Right lobe of liver (tissue), 6 donors: ENCODE data around the gene PCMTD2. TPM values are rescaled to one million over a fixed set of nuclear protein-coding genes. Genes with fewer than 3 reads are reported as not detected.
"Not testable (repeated sequence)": the region's sequence is repeated elsewhere in the genome, so short reads cannot be mapped to it uniquely, and the experiment has no call there.

ENCODE experiments used
- ATAC-seq, 4 donors: fragments of 200-7000 bp; cut with Tn5 transposase; one replicate each; pipeline ENCODE4 v1.9.1; 2020; ENCODE audit warnings: mild to moderate bottlenecking in 4 of 4, moderate library complexity in 4 of 4
- DNase-seq, 3 donors: peaks; one replicate each; pipeline ENCODE4 v3.0.0-alpha.2; 2020
- H3K27ac ChIP-seq, 3 donors: fragments of 200-600 bp; one replicate each; pipeline ENCODE4 v1.8.0; 2022
- H3K27me3 ChIP-seq, 2 donors: fragments of 200-600 bp; one replicate each; pipeline ENCODE4 v1.8.0; 2022
- H3K36me3 ChIP-seq, 4 donors: fragments of 200-600 bp; sonication (generic) in 1 of 4; one replicate each; pipeline versions ENCODE4 v1.5.1 to v1.8.0; 2017 to 2022; ENCODE audit warnings: control low read depth in 1 of 4
- H3K4me1 ChIP-seq, 4 donors: fragments of 200-600 bp; sonication (generic) in 1 of 4; one replicate each; pipeline versions ENCODE4 v1.5.1 to v1.8.0; 2017 to 2022; ENCODE audit warnings: control low read depth in 1 of 4
- H3K4me3 ChIP-seq, 3 donors: fragments of 200-600 bp; one replicate each; pipeline ENCODE4 v1.8.0; 2022
- H3K9me3 ChIP-seq, 4 donors: fragments of 200-600 bp; sonication (generic) in 1 of 4; one replicate each; pipeline versions ENCODE4 v1.5.1 to v1.8.0; 2017 to 2022; ENCODE audit warnings: control low read depth in 1 of 4
- CTCF ChIP-seq, 4 donors: fragments of 200-600 bp in 3 of 4; fragments of 450-650 bp in 1 of 4; IDR thresholded peaks; one replicate each; pipeline versions ENCODE4 v1.5.1 to v1.8.0; 2016 to 2022; ENCODE audit warnings: antibody characterized with exemption in 4 of 4, mild to moderate bottlenecking in 2 of 4
- POLR2A ChIP-seq: fragments of 450-650 bp; IDR thresholded peaks from one replicate; pipeline ENCODE4 v1.6.1; 2017; ENCODE audit warnings: antibody characterized with exemption, mild to moderate bottlenecking
- WGBS: methylation state at CpG from one replicate; pipeline ENCODE4 v1.1.6; 2018; ENCODE audit warnings: low coverage, low lambda C conversion rate; ENCODE audit not compliant: insufficient coverage; ENCODE audit errors: missing lambda C conversion rate; 5-methylcytosine and 5-hydroxymethylcytosine counted together
- intact Hi-C, 2 donors: fragments of 100-400 bp; cut with DNase I; formaldehyde crosslinking; loops; one replicate each; pipeline versions ENCODE4 v1.11.2 to v1.14.1; 2022
- total RNA-seq, 6 experiments: library from RNA; depleted of rRNA in 2 of 6; stranded (reverse); fragments of >200 nt in 2 of 6; fragmentation: NEBNext Ultra II Directional in 3 of 6; extraction: Animal tissue kit (Norgen Biotek cat#: 25700) in 3 of 6; gene quantifications; one replicate each; pipeline versions ENCODE4 v1.1.0 to v1.2.4, GENCODE V29; 2016 to 2023
- donor health status: DM: no; HTN: yes; CAD: no.
- donor health status: DM: no; HTN: no; CAD: no.
- donor health status: DM: no; HTN: no; CAD: no.
- donor health status: DM: no; HTN: yes; CAD: no.
- donor health status: DM: no; HTN: yes; CAD: no.

PCMTD2 gene
- total RNA-seq, 6 experiments from 2014 or later: 24.5 to 39.7 (median 28.6) TPM

DNA sequence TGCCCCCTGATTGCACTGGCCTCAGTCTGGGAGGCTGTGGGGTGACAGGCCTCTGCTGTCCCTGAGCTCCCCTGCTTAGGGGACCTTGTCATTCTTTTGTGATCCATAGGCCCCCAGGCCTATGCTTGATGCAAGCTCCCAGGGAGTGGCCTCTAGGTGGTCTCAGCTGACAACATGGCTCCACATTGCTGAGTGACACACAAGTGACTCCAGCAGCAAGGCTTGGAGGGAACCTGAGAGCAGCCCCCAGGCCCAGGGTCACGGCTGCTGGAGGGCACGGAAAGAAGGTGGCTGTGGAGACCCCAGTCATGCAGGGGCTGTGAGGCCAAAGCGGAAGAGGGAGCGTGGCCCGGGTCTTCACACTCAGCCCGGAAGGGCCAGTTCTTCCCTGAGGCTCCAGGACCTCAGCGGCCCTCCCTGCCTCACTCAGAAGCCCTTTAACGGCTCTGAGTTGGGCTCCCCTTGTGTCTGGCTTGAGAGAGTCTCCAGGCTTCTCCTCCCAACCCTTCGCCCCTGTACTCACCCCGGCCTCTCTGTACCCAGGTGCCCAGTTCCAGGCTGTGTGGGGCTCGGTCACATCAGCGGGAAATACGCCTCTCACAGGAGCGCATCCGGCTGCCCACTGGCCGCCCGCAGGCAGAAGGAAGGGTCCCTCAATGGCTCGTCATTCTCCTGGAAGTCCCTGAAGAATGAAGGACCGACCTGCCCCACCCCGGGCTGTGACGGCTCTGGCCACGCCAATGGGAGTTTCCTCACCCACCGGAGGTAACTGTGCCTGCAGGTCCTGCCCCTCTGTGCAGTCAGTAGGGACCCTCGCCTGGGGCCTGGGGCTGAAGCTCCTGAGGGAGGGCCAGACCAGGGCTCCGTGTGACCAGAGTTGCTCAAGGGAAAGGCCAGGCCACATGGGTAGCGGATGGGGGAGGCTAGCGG is 23.7 kb upstream of the PCMTD2 start:
- H3K9me3 ChIP-seq: no peaks in the 10 kb centered on the region
- ATAC-seq: no peak
- no peaks in the 10 kb centered on the region for H3K27me3 ChIP-seq
- intact Hi-C loops: no loop called here
- no peak overlapping the region for H3K27ac ChIP-seq
- H3K4me1 ChIP-seq: peaks cover 0 to 21% (median 7%) of the 10 kb centered on the region in 4 donors
- H3K36me3 ChIP-seq: no peaks in the 10 kb centered on the region
- peak in 2 of 3 donors; percentile 11 to 47 for DNase-seq
- 87% methylated on average over 11 of the region's 27 CpGs for WGBS
- TF ChIP-seq POLR2A (no peak), CTCF (IDR thresholded peaks at IDR 0.05) (no peak)
- H3K4me3 ChIP-seq: no peak overlapping the region

- H3K4me1 ChIP-seq: peaks cover 0 to 30% (median 11%) of the 10 kb centered on the region in 4 donors
- intact Hi-C loops: no loop called here
- H3K9me3 ChIP-seq: no peaks in the 10 kb centered on the region
- ATAC-seq: peak in 3 of 4 donors; percentile 15 to 49 (median 19)
- H3K27me3 ChIP-seq: no peaks in the 10 kb centered on the region
- H3K27ac ChIP-seq: no peak overlapping the region
- DNase-seq: peak in 2 of 3 donors; percentile 52 to 67
- 49% methylated on average over 3 of the region's 3 CpGs for WGBS
- H3K4me3 ChIP-seq: no peak overlapping the region
- TF ChIP-seq CTCF (IDR thresholded peaks at IDR 0.05): no peak
- no peak for TF ChIP-seq POLR2A
- H3K36me3 ChIP-seq: no peaks in the 10 kb centered on the region
Measured at GRCh38 chr20:64232794-64233193, 22.8 kb upstream of the PCMTD2 start.

DNA sequence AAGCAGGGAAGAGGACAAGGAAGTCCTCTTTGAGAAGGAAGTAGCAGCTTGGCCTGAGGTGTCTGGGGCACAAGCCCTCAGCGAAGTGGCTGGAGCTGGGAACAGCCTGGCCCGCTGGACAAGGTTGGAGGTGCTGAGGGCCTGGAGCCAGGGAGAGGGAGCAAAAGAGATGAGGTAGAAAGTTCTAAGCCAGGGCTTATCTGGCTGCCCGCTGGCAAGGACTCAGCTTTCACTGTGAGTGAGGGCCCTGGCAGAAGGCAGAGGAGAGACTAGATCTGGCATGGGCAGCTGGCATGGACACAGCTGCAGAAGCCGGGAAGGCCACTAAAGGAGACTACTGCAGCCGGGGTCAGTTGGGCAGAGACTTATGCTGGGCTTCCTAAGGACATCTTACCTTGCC is 21.8 kb upstream of the PCMTD2 start:
- Histone ChIP-seq H3K36me3 (no peaks in the 10 kb centered on the region), H3K27ac (peak overlapping the region; percentile 63 to 70 (median 66)), H3K4me3 (no peak overlapping the region), H3K27me3 (no peaks in the 10 kb centered on the region), H3K4me1 (peaks cover 0 to 38% (median 15%) of the 10 kb centered on the region in 4 donors), H3K9me3 (no peaks in the 10 kb centered on the region)
- peak; percentile 88 to 96 (median 95) for DNase-seq
- intact Hi-C loops: no loop called here
- peak; percentile 69 to 89 (median 86) for ATAC-seq
- TF ChIP-seq POLR2A (peak; percentile 32), CTCF (IDR thresholded peaks at IDR 0.05) (no peak)
- 33% methylated on average over 5 of the region's 5 CpGs for WGBS

DNA sequence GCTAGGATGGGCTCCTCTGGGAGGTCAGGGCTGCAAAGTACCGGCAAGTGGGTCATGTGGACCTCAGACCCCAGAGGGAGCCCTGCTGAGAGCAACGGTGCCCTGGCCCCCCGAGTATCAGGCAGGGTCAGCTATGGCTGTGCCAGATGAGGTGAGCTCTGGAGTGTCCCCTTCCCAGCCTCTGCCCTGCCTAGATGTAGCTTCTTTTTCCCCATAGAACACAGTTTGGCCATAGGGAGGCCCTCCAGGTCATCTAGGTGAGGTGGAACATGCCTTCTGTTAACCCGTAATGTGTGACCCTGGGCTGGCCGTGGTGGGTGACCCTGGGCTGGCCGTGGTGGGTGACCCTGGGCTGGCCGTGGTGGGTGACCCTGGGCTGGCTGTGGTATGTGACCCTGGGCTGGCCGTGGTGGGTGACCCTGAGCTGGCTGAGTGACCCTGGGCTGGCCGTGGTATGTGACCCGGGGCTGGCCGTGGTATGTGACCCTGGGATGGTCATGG is 21.2 kb upstream of the PCMTD2 start:
- WGBS: no CpG with 5 or more reads among the region's 11 CpGs

DNA sequence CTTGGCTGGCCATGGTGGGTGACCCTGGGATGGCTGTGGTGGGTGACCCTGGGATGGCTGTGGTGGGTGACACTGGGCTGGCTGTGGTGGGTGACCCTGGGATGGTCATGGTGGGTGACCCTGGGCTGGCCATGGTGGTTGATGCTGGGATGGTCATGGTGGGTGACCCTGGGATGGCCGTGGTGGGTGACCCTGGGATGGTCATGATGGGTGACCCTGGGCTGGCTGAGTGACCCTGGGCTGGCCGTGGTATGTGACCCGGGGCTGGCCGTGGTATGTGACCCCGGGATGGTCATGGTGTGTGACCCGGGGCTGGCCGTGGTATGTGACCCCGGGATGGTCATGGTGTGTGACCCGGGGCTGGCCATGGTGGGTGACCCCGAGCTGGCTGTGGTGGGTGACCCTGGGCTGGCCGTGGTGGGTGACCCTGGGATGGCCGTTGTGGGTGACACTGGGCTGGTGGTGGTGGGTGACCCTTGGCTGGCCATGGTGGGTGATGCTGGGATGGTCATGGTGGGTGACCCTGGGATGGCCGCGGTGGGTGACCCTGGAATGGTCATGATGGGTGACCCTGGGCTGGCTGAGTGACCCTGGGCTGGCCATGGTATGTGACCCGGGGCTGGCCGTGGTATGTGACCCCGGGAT is 20.5 kb upstream of the PCMTD2 start:
- peak in 2 of 3 donors; percentile 8 to 43 for DNase-seq
- H3K4me1 ChIP-seq: peaks cover 0 to 44% (median 18%) of the 10 kb centered on the region in 4 donors
- H3K9me3 ChIP-seq, intact Hi-C loops, H3K36me3 ChIP-seq, ATAC-seq, H3K4me3 ChIP-seq, H3K27me3 ChIP-seq, H3K27ac ChIP-seq: not testable (repeated sequence)
- no CpG with 5 or more reads among the region's 17 CpGs for WGBS

More for the DNA sequence above, 21.2 kb upstream of the PCMTD2 start:
- intact Hi-C loops: no loop called here
- TF ChIP-seq CTCF (IDR thresholded peaks at IDR 0.05): no peak
- no peak for TF ChIP-seq POLR2A
- H3K4me3 ChIP-seq: no peak overlapping the region
- DNase-seq (peak in 2 of 3 donors; percentile 17 to 46), ATAC-seq (no peak)
- peak overlapping the region; percentile 63 to 70 (median 66) for H3K27ac ChIP-seq
- H3K9me3 ChIP-seq: no peaks in the 10 kb centered on the region
- H3K4me1 ChIP-seq: peaks cover 0 to 44% (median 18%) of the 10 kb centered on the region in 4 donors
- no peaks in the 10 kb centered on the region for H3K36me3 ChIP-seq
- H3K27me3 ChIP-seq: no peaks in the 10 kb centered on the region
